NCI-H1092 (cell line): ENCODE results near the gene CLCNKA.
"Not testable (repeated sequence)": the region's sequence is repeated elsewhere in the genome, so short reads cannot be mapped to it uniquely, and the experiment has no call there.

Experiments
- DNase-seq: peaks from one replicate; lab custom pipeline; 2025; lab: John Stamatoyannopoulos, UW

The CLCNKA gene

GRCh38 chr1:16021681-16022080 is at the start of gene CLCNKA:
TSS of gene CLCNKA (plus strand) at chr1:16022036. CDS start at chr1:16022620, 584 bp downstream.
- no peak for DNase-seq

GRCh38 chr1:15972409-15972808 is 49.4 kb upstream of the CLCNKA start:
- DNase-seq, result no peak

- no peak for DNase-seq
Observed at GRCh38 chr1:15973772-15974171, 48.1 kb upstream of the CLCNKA start.

- DNase-seq, result no peak
Observed at GRCh38 chr1:15974855-15975254, 47.0 kb upstream of the CLCNKA start.

- DNase-seq, result peak; percentile 38
Observed at GRCh38 chr1:15975358-15975804, 46.5 kb upstream of the CLCNKA start.

GRCh38 chr1:15975805-15976680 is 45.8 kb upstream of the CLCNKA start, which contains the start of gene ZBTB17:
TSS of gene ZBTB17 (minus strand) at chr1:15976101. CDS start at chr1:15948495, 27,606 bp downstream.
- peak; percentile 97 for DNase-seq

GRCh38 chr1:15977947-15978346 is 43.9 kb upstream of the CLCNKA start:
- DNase-seq, result not testable (repeated sequence)

- DNase-seq, result no peak
Observed at GRCh38 chr1:15981679-15982078, 40.2 kb upstream of the CLCNKA start.

GRCh38 chr1:15983275-15983674 is 38.6 kb upstream of the CLCNKA start:
- no peak for DNase-seq

GRCh38 chr1:15985611-15986297 is 36.1 kb upstream of the CLCNKA start:
- DNase-seq, result no peak

- DNase-seq, result no peak
Observed at GRCh38 chr1:15988856-15989736, 32.7 kb upstream of the CLCNKA start.

- DNase-seq, result no peak
Observed at GRCh38 chr1:15989776-15990175, 32.1 kb upstream of the CLCNKA start.

GRCh38 chr1:15991427-15992186 is 30.2 kb upstream of the CLCNKA start:
- DNase-seq, result no peak

- DNase-seq, result no peak
Observed at GRCh38 chr1:15992187-15992553, 29.7 kb upstream of the CLCNKA start.

- DNase-seq, result no peak
Observed at GRCh38 chr1:15992582-15993500, 29.0 kb upstream of the CLCNKA start.

- no peak for DNase-seq
Observed at GRCh38 chr1:15993666-15994065, 28.2 kb upstream of the CLCNKA start.

- no peak for DNase-seq
Observed at GRCh38 chr1:15994081-15994480, 27.8 kb upstream of the CLCNKA start.

GRCh38 chr1:15994590-15995351 is 27.1 kb upstream of the CLCNKA start:
- no peak for DNase-seq

GRCh38 chr1:15997076-15997585 is 24.7 kb upstream of the CLCNKA start:
- no peak for DNase-seq
